Neutrophil (primary cell): ENCODE results near the gene IFT122.

Source experiments
- H3K27ac ChIP-seq: fragments of 200-600 bp; sonication (generic); 2 replicates; pipeline ENCODE4 v1.5.1; 2016; ENCODE audit warnings: mild to moderate bottlenecking, moderate library complexity
- H3K27me3 ChIP-seq: fragments of 200-600 bp; sonication (generic); 2 replicates; pipeline ENCODE4 v1.6.0; 2016; ENCODE audit warnings: mild to moderate bottlenecking
- H3K36me3 ChIP-seq: fragments of 200-600 bp; sonication (generic); 2 replicates; pipeline ENCODE4 v1.5.1; 2017
- H3K4me1 ChIP-seq, 2 experiments: fragments of 200-600 bp in 1 of 2; sonication (generic) in 1 of 2; 1 replicate in 1 of 2; 2 replicates in 1 of 2; pipeline versions ENCODE4 v1.5.1 to v1.6.1; 2013 to 2016; ENCODE audit warnings: low read depth in 1 of 2, low read length in 1 of 2, mild to moderate bottlenecking in 1 of 2, moderate library complexity in 1 of 2; ENCODE audit not compliant: control insufficient read depth in 1 of 2, insufficient read depth in 1 of 2
- H3K4me3 ChIP-seq, 2 experiments: fragments of 200-600 bp in 1 of 2; sonication (generic) in 1 of 2; 1 replicate in 1 of 2; 2 replicates in 1 of 2; pipeline ENCODE4 v1.5.1; 2013 to 2016; ENCODE audit warnings: low read depth in 1 of 2, low read length in 1 of 2, mild to moderate bottlenecking in 1 of 2, moderate library complexity in 1 of 2
- H3K9me3 ChIP-seq: fragments of 200-600 bp; sonication (generic); 2 replicates; pipeline ENCODE4 v1.5.1; 2016
- TF ChIP-seq, protein P1 (sequence below): fragments of 200-600 bp; sonication (generic); IDR thresholded peaks from 2 replicates; pipeline ENCODE4 v1.5.1; 2016; ENCODE audit warnings: antibody characterized with exemption

Gene IFT122

DNA sequence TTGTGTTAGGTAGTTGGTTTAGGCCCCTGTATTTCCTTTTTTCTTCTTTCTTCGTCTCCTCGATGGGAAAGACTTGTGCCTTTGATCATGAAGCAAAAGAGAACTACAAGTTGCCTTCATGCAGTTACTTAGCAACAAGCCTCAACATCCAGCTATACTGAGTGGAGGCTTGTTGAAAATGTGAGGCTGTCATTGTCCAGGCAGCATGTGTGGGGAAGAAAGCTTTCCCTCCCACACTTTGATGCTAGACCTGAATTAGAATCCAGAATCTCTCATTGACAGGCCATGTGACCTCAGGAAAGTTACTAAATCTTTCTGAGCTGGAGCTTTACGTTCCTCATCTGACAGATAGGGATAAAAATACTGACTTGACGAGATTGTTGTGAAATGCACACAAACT lies 23.7 kb downstream of the IFT122 start:
- Histone ChIP-seq H3K36me3 (peaks cover 4% of the 10 kb centered on the region), H3K27me3 (no peaks in the 10 kb centered on the region), H3K9me3 (no peaks in the 10 kb centered on the region), H3K4me1 (no peaks in the 10 kb centered on the region), H3K4me3 (no peak overlapping the region), H3K27ac (no peak overlapping the region)
- TF ChIP-seq, protein P1, sequence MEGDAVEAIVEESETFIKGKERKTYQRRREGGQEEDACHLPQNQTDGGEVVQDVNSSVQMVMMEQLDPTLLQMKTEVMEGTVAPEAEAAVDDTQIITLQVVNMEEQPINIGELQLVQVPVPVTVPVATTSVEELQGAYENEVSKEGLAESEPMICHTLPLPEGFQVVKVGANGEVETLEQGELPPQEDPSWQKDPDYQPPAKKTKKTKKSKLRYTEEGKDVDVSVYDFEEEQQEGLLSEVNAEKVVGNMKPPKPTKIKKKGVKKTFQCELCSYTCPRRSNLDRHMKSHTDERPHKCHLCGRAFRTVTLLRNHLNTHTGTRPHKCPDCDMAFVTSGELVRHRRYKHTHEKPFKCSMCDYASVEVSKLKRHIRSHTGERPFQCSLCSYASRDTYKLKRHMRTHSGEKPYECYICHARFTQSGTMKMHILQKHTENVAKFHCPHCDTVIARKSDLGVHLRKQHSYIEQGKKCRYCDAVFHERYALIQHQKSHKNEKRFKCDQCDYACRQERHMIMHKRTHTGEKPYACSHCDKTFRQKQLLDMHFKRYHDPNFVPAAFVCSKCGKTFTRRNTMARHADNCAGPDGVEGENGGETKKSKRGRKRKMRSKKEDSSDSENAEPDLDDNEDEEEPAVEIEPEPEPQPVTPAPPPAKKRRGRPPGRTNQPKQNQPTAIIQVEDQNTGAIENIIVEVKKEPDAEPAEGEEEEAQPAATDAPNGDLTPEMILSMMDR: no peak

DNA sequence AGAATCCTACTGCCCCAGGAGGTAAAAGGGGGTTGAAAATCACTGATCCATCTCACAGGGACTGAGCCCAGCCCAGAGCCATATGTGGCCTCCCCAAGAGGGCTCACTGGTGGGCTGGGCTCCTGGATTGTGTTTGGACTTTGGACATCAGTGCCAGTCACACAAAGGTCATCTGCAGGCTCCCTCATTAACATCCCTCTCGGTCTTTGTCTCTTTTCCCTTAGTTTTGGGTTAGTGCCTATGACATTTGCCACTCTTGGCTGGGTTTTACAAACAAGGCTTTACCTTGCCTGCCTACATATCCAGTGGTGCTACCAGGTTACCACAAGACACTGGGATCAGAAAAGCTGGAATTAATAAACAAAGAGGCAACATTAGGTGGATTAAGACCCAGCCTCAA lies 27.9 kb downstream of the IFT122 start:
- Histone ChIP-seq H3K36me3 (peaks cover 26% of the 10 kb centered on the region), H3K9me3 (no peaks in the 10 kb centered on the region), H3K4me3 (no peak overlapping the region), H3K27ac (no peak overlapping the region), H3K4me1 (no peaks in the 10 kb centered on the region), H3K27me3 (no peaks in the 10 kb centered on the region)
- TF ChIP-seq, protein P1: no peak

DNA sequence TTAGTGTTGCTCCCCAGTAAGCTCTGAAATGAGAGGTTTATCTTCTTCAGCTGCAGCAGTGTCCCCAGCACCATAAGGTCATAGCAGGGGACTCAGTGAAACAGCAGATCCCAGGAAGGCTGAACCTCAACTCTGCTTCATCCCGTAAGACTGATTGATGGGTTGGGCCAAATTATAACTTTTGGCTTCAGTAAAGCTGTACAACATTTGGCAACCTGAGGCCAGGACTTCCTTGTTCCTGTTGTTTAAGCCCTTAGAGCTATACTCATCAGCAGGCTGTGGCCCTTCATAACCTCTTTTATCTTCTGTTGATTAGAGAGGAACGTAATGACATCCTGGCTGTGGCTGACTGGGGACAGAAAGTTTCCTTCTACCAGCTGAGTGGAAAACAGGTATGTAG lies 29.0 kb downstream of the IFT122 start:
- H3K9me3 ChIP-seq: no peaks in the 10 kb centered on the region
- H3K27ac ChIP-seq: no peak overlapping the region
- H3K27me3 ChIP-seq: no peaks in the 10 kb centered on the region
- TF ChIP-seq, protein P1: no peak
- H3K4me1 ChIP-seq: no peaks in the 10 kb centered on the region
- no peak overlapping the region for H3K4me3 ChIP-seq
- peaks cover 26% of the 10 kb centered on the region for H3K36me3 ChIP-seq

DNA sequence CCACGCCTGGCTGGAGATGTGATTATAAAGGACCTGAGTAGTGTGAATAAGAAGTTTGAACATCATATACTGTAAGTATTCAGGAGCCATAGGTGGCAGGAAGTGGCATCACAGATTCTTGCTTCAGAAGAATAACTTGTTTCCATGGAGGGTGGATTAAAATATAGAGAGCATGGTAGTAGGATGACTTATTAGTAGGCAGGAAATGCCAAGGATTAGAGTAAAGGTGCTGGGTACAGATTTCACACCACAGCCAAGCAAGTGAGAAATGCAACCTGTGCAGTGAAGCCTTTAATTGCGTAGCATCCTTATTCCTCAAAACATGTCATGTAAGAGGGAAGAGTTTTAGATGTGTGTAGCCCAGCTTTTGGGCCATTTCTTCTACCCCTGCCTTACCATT lies 30.8 kb downstream of the IFT122 start:
- no peaks in the 10 kb centered on the region for H3K27me3 ChIP-seq
- H3K4me1 ChIP-seq: no peaks in the 10 kb centered on the region
- TF ChIP-seq, protein P1: no peak
- H3K27ac ChIP-seq: no peak overlapping the region
- no peak overlapping the region for H3K4me3 ChIP-seq
- no peaks in the 10 kb centered on the region for H3K9me3 ChIP-seq
- peaks cover 26% of the 10 kb centered on the region for H3K36me3 ChIP-seq

DNA sequence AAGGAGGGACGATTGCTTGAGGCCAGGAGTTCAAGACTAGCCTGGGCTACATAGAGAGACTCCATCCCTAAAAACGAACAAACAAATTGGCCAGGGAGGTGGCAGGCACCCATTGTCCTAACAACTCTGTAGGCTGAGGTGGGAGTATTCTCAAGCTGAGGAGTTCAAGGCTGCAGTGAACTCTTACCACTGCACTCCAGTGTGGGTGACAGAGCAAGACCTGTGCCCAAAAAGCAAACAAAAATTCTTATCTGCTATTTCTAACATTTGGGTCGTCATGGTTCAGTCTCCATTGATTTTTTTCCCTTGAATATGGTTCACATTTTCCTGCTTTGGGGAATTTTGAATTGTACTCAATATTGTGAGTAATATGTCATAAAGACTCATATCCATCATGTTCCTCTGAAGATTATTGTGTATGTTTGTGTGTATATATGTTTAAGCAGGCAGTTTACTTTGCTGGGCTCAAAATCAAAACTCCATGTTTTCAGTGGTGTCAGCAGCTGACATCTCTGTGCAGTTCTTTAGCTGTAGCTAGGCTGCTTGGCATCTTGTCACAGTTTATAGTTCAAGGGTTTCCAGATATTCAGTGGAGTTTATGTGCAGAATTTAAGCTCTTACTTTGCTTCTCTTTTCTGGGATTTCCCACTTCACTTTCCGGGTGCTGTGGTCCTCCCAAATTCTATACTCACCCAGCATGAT lies 33.2 kb downstream of the IFT122 start:
- no peaks in the 10 kb centered on the region for H3K27me3 ChIP-seq
- peaks cover 46% of the 10 kb centered on the region for H3K36me3 ChIP-seq
- TF ChIP-seq, protein P1: no peak
- H3K27ac ChIP-seq: no peak overlapping the region
- H3K4me1 ChIP-seq: no peaks in the 10 kb centered on the region
- no peaks in the 10 kb centered on the region for H3K9me3 ChIP-seq
- H3K4me3 ChIP-seq: no peak overlapping the region
